Activated T-cell treated with anti-CD3 and anti-CD28 coated beads for 1 hour (primary cell): Measurements from ENCODE around the gene CHRNB2.

Source experiments
- DNase-seq: peaks from one replicate; pipeline ENCODE4 v3.0.0-alpha.2; 2020; ENCODE audit warnings: low read depth

The CHRNB2 gene

GRCh38 chr1:154611150-154611862 lies 43.7 kb downstream of the CHRNB2 start:
- DNase-seq: no peak

GRCh38 chr1:154614247-154614646 lies 46.7 kb downstream of the CHRNB2 start:
- no peak for DNase-seq

- no peak for DNase-seq
Observed at GRCh38 chr1:154614901-154615300, 47.3 kb downstream of the CHRNB2 start.

- DNase-seq: no peak
Observed at GRCh38 chr1:154615411-154615810, 47.8 kb downstream of the CHRNB2 start.

DNA sequence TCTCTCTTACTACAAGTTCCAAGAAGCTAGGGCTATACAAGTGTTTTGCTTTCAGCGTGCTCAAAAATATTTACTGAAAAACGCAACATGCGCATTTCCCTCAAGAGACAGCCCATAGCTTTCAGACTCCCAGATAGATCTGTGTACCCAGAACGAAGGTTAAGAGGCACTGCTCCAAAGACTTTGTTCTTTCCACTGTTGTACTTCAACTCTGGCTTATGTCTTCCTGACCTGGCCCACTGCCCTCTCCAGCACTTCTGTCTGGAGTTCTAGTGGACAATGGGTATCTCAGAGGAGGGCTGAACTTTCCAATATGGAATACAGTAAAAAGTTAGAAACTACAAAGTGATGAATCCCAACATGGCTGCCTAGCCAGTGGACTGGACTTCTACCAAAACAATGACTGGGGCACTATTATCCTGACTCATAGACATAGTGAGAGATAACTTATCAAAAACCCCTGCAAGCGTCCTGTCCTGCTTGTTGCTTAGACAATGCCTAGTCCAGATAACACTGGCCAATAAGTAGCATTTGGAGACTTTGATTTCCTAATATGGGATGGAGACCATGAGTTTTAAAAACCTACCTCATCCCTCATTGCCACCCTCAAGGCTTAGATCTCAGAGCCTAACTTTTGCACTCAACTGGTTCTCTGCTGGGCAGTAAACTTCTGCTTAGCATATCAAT lies 49.2 kb downstream of the CHRNB2 start:
- DNase-seq: no peak

DNA sequence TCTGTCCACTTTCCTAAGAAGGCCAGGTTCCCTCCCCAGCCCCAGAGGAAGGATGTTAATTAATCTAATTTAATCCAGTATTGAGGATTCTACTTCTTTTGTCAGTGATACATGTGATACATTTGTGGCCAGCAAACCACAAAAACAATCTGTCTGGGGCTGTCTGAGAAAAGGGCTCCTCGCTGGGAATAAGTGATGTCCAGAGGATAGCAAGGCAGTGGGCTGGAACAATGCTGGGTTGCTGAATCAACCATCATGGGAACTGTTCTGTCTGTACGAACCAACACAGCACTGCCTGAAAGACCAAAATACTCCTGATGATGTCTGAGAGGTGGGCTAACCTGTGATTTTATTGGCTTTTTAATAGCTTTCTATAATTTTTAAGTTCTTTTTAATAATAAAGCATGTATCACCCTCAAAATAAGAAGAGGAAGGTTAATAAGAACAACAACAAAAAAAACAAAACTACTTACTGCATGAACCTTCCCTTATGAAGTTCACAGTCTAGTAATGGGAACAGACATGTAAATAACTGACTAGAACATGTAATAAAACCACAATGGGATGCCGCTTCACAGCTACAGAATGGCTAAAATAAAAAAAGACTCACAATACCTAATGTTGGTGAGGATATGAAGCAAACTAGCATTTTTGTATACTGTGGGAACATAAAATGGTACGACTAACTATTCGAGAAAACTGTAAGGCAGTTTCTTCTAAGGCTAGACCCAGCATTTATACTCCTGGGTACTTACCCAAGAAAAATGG lies 51.8 kb downstream of the CHRNB2 start:
- no peak for DNase-seq

GRCh38 chr1:154620751-154621150 lies 53.2 kb downstream of the CHRNB2 start:
- DNase-seq: no peak

GRCh38 chr1:154621875-154622274 lies 54.3 kb downstream of the CHRNB2 start:
- DNase-seq: no peak

DNA sequence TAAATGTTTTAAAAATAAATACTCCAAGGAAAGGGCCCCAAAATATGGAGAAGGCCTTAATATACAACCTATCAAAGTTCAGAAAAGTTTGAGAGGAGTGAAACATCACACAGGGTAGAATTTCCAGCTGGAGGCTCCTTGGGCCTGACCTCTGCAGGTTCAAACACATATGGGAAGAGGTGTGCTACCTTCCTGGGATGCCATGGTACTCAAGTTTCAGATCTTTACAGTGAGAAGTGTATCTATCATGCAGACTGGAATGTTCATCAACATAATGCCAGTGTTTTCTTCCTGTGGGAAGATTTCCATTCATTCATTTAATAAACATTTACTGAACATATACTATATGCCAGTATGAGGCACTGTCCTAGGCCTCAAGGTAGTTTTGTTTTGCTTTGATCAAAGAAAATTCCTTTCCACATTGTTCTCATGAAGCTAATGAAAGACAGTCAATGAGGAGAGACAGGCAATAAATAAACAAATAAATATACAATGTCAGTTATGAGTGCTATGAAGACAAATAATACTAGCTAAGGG lies 55.0 kb downstream of the CHRNB2 start:
- no peak for DNase-seq

DNA sequence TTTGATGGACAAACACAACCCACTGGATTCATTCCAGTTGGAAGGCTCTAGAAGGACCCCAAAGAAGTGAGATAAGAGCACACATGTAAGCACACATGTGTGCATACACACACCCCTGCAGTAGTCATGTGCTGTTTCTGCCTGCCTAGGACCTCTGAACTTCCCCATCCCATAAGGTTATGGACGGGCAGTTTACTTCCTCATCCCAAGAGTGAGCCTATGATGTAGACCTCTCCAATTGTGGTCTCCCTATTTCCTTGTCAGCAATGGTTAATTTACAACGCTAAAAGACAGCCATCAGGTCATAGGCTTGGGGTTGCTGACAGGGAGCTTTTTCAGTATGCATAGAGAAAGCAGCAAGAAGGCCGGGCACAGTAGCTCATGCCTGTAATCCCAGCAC lies 55.8 kb downstream of the CHRNB2 start:
- no peak for DNase-seq

DNA sequence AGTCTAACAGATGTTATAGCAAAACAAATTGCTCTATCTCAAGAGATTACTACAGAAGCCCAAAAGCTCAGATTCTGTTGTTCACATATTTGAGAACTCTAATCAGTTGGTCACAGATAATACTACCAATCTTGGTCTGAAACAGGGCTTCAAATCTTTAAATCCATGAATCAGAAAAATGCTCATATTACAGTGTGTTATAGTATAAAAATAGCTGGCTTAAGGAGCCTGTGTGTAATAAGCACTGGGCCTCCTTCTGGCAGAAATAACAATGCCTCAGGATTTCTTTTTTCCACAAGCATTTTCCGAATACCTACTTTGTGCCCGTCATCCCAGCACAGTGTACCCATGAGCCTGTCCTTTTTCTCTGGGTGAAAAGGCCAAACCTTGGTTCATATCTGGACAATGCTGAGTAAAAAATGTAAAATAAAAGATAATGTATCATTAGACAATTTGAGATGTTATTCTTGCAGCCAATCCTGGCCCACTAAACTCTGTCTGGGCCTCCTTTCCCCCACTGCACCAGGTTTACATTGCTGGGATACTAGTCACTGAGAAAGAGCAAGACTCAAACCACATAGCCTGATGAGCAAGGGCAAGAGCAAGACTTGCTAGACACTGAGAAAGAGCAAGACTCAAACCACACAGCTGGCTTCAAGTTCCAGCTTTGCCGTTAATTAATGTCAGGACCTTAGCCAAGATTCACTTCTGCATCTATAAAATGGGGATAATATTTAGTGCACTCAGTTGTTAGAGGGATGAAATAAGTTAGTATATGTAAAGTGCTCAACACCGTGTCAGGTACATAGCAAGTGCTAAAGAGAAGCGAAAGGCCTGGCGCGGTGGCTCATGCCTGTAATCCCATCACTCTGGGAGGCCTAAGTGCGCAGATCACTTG lies 57.4 kb downstream of the CHRNB2 start:
- no peak for DNase-seq

GRCh38 chr1:154626456-154627256 lies 59.1 kb downstream of the CHRNB2 start:
- DNase-seq: peak; percentile 14

- peak; percentile 90 for DNase-seq
Observed at GRCh38 chr1:154627257-154628120, 59.9 kb downstream of the CHRNB2 start.

DNA sequence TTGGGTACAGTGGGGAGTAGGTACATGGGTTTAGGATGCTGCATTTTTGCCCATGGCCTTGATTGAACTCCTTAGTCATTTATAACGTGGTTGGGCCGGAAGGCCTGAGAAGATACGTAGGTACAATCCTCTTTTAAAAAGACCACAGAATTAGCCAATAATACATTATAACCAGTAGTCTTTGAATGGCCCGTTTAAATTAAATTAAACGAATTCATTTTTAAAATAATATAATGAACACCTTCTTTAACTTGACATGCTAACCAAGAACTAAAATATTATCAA lies 60.5 kb downstream of the CHRNB2 start:
- DNase-seq: no peak

- no peak for DNase-seq
Observed at GRCh38 chr1:154629061-154629674, 61.6 kb downstream of the CHRNB2 start.
